Left ventricle myocardium inferior (tissue), 1 donor: ENCODE results near the gene ATF7IP. TPM values are rescaled to one million over a fixed set of nuclear protein-coding genes. Genes with fewer than 3 reads are reported as not detected.
"Not testable (repeated sequence)": the region's sequence is repeated elsewhere in the genome, so short reads cannot be mapped to it uniquely, and the experiment has no call there.

ENCODE experiments used
- DNase-seq: peaks from one replicate; pipeline ENCODE4 v3.0.0-alpha.2; 2020
- H3K27ac ChIP-seq: fragments of 200-600 bp; replicated peaks from 2 replicates; pipeline ENCODE4 v1.8.0; 2021
- H3K27me3 ChIP-seq: fragments of 200-600 bp; 2 replicates; pipeline ENCODE4 v1.8.0; 2021; ENCODE audit warnings: low read depth
- H3K36me3 ChIP-seq: fragments of 200-600 bp; 2 replicates; pipeline ENCODE4 v1.8.0; 2021
- H3K4me1 ChIP-seq: fragments of 200-600 bp; 2 replicates; pipeline ENCODE4 v1.8.0; 2021
- H3K4me3 ChIP-seq: fragments of 200-600 bp; 2 replicates; pipeline ENCODE4 v1.8.0; 2021; ENCODE audit warnings: mild to moderate bottlenecking, moderate library complexity
- H3K9me3 ChIP-seq: fragments of 200-600 bp; replicated peaks from 2 replicates; pipeline ENCODE4 v1.8.0; 2021
- CTCF ChIP-seq: fragments of 200-600 bp; IDR thresholded peaks from 2 replicates; pipeline ENCODE4 v1.8.0; 2021; ENCODE audit warnings: antibody characterized with exemption, mild to moderate bottlenecking, borderline replicate concordance
- intact Hi-C: fragments of 100-400 bp; cut with micrococcal nuclease; formaldehyde crosslinking; loops from one replicate; pipeline ENCODE4 v1.11.0; 2022
- total RNA-seq: library from RNA; stranded (reverse); fragmentation: NEBNext Ultra II Directional; extraction: Animal tissue kit (Norgen Biotek cat#: 25700); gene quantifications from one replicate; pipeline ENCODE4 v1.2.1, GENCODE V29; 2021
- donor health status: DM: no; HTN: yes; CAD: no; lungs with severe emphysema.

Gene ATF7IP
- total RNA-seq, 1 donor from 2014 or later, result 64.3 TPM

DNA sequence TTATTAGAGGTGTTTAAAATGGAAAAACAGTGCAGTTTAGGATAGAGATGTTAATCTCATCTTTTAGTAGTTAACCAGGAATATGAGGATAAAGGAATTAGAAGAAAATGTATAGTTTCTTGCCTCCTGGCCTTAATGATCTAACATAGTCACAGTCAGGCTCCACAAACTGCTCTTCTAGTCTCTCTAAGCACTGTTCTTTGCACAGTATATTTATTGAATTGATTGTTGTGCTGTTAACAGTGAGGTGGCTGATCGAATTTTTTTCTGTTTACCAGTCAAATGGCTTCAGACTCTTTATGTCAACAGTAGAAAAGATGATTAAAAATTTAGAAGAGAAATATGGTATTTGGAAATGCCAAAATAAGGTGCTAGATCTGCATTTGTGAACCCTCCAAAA, 37.8 kb downstream of the ATF7IP start:
- intact Hi-C loops, result no loop called here
- H3K27me3 ChIP-seq, result no peaks in the 10 kb centered on the region
- H3K36me3 ChIP-seq, result no peaks in the 10 kb centered on the region
- H3K27ac ChIP-seq, result peak overlapping the region; percentile 62
- TF ChIP-seq CTCF, result no peak
- peaks cover 53% of the 10 kb centered on the region for H3K4me1 ChIP-seq
- H3K9me3 ChIP-seq, result peaks cover 32% of the 10 kb centered on the region
- no peak overlapping the region for H3K4me3 ChIP-seq
- DNase-seq, result no peak

DNA sequence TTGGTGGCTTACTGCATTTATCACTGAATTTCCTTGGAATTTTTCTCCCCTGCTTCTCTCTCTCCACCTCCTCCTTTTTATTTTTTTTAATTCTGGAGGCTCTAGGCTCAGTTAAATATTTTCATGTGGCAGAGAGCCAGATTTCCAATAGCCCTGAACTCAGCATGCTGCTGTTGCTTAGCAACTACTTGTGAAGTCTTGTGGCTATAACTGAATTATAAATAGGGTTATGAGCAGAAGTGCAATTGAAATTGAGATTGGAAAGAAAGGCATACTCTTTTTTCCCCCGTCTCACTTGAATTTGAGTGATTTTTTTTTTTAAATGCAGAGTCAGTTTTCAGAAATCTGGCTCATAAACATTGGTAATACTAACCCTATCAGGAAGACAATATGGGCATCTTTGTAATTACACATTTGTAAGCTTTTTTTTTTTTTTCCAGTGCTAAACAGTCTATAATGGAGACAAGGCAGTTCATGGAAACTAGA, 38.3 kb downstream of the ATF7IP start:
- Histone ChIP-seq H3K4me3 (peak overlapping the region; percentile 15), H3K36me3 (no peaks in the 10 kb centered on the region), H3K27me3 (no peaks in the 10 kb centered on the region), H3K27ac (peak overlapping the region; percentile 62), H3K9me3 (peaks cover 27% of the 10 kb centered on the region), H3K4me1 (peaks cover 57% of the 10 kb centered on the region)
- no peak for DNase-seq
- TF ChIP-seq CTCF, result no peak
- intact Hi-C loops, result no loop called here

DNA sequence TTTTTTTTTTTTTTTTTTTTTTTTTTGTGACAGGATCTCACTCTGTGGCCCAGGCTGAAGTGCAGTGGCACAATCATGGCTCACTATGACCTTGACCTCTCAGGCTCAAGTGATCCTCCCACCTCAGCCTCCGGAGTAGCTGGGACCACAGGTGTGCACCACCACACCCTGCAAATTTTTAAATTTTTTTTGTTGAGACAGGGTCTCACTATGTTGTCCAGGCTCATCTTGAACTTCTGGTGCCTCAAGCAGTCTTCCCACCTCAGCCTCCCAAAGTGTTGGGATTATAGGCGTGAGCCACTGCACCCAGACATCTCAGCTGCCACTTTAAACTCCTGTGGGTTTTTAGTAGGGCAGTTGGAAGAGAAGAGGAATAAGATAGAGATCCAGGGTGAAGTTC, 39.9 kb downstream of the ATF7IP start:
- peaks cover 11% of the 10 kb centered on the region for H3K9me3 ChIP-seq
- peaks cover 69% of the 10 kb centered on the region for H3K4me1 ChIP-seq
- H3K36me3 ChIP-seq, intact Hi-C loops, H3K27me3 ChIP-seq, DNase-seq, H3K4me3 ChIP-seq: not testable (repeated sequence)
- peak overlapping the region; percentile 62 for H3K27ac ChIP-seq

DNA sequence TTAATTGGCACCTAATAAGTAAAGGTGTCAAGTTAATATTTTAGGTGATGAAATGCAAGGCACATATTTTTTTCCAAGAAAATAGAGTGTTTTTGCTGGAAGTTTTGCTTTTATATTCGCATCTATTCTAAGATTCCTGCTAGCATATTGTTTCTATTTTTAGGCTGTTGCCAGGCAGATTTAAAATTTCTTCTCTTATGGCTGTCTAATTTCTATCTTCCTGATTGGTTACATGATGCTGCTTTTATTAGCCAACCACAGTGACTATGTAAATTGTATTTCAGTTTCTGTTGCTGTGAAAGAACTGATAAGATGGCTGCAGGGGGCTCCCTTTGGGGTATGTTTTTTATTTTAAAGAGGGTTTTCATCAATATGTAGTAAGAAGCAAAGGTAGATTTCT, 42.7 kb downstream of the ATF7IP start:
- peak overlapping the region; percentile 24 for H3K4me3 ChIP-seq
- peak overlapping the region; percentile 44 for H3K27ac ChIP-seq
- intact Hi-C loops, result no loop called here
- no peaks in the 10 kb centered on the region for H3K27me3 ChIP-seq
- peaks cover 74% of the 10 kb centered on the region for H3K4me1 ChIP-seq
- DNase-seq, result no peak
- no peaks in the 10 kb centered on the region for H3K36me3 ChIP-seq
- H3K9me3 ChIP-seq, result peaks cover 7% of the 10 kb centered on the region
- no peak for TF ChIP-seq CTCF

- no peak overlapping the region for H3K4me3 ChIP-seq
- intact Hi-C loops, result no loop called here
- no peak for DNase-seq
- no peaks in the 10 kb centered on the region for H3K27me3 ChIP-seq
- no peaks in the 10 kb centered on the region for H3K36me3 ChIP-seq
- peaks cover 72% of the 10 kb centered on the region for H3K4me1 ChIP-seq
- peaks cover 7% of the 10 kb centered on the region for H3K9me3 ChIP-seq
- no peak overlapping the region for H3K27ac ChIP-seq
- no peak for TF ChIP-seq CTCF
Measured at GRCh38 chr12:14410177-14410576, 44.7 kb downstream of the ATF7IP start.

- Histone ChIP-seq H3K9me3 (peaks cover 7% of the 10 kb centered on the region), H3K36me3 (no peaks in the 10 kb centered on the region), H3K4me1 (peaks cover 72% of the 10 kb centered on the region), H3K27me3 (no peaks in the 10 kb centered on the region), H3K4me3 (no peak overlapping the region), H3K27ac (no peak overlapping the region)
- DNase-seq, result no peak
- intact Hi-C loops, result no loop called here
- TF ChIP-seq CTCF, result no peak
Measured at GRCh38 chr12:14410841-14411569, 45.5 kb downstream of the ATF7IP start.
